DND-41 (cell line): ENCODE results near the gene PRDM8.

Experiments used
- ATAC-seq: fragments of 200-7000 bp; cut with Tn5 transposase; 3 replicates; pipeline ENCODE4 v1.9.1; 2021; ENCODE audit warnings: low read depth; ENCODE audit not compliant: insufficient read depth
- DNase-seq: peaks from one replicate; pipeline ENCODE4 v3.0.0-alpha.2; 2020
- H2AFZ ChIP-seq: 2 replicates; pipeline ENCODE4 v1.6.0; 2012; ENCODE audit warnings: low read depth, low read length
- H3K27ac ChIP-seq: 2 replicates; pipeline ENCODE4 v1.5.1; 2012; ENCODE audit warnings: low read length, inconsistent platforms
- H3K27me3 ChIP-seq: fragments of 200-600 bp; sonication (generic); 2 replicates; pipeline ENCODE4 v1.6.0; 2012; ENCODE audit warnings: low read length, mild to moderate bottlenecking, inconsistent platforms; ENCODE audit not compliant: insufficient read depth, poor library complexity
- H3K36me3 ChIP-seq: 2 replicates; pipeline ENCODE4 v1.5.1; 2012; ENCODE audit warnings: low read length, inconsistent platforms; ENCODE audit not compliant: insufficient read depth
- H3K4me1 ChIP-seq: 2 replicates; pipeline ENCODE4 v1.5.1; 2012; ENCODE audit warnings: mild to moderate bottlenecking, low read length; ENCODE audit not compliant: insufficient read depth
- H3K4me2 ChIP-seq: 2 replicates; pipeline ENCODE4 v1.6.0; 2012; ENCODE audit warnings: mild to moderate bottlenecking, moderate library complexity, low read length, inconsistent platforms; ENCODE audit not compliant: insufficient read depth
- H3K4me3 ChIP-seq, 2 experiments: fragments of 200-600 bp in 1 of 2; shearing (Covaris generic) in 1 of 2; 2 replicates each; pipeline ENCODE4 v1.5.1; 2012 to 2016; ENCODE audit warnings: inconsistent platforms in 2 of 2, low read length in 2 of 2, mild to moderate bottlenecking in 2 of 2, low read depth in 1 of 2, moderate library complexity in 1 of 2
- H3K79me2 ChIP-seq: 2 replicates; pipeline ENCODE4 v1.6.0; 2012; ENCODE audit warnings: low read length, inconsistent platforms; ENCODE audit not compliant: insufficient read depth
- H3K9ac ChIP-seq: 2 replicates; pipeline ENCODE4 v1.6.0; 2012; ENCODE audit warnings: low read depth, mild to moderate bottlenecking, inconsistent platforms, low read length, moderate library complexity
- H3K9me3 ChIP-seq: 2 replicates; pipeline ENCODE4 v1.5.1; 2012; ENCODE audit warnings: low read length, moderate library complexity, mild to moderate bottlenecking, inconsistent platforms; ENCODE audit not compliant: insufficient read depth, severe bottlenecking
- H4K20me1 ChIP-seq: 2 replicates; pipeline ENCODE4 v1.6.0; 2012; ENCODE audit warnings: low read length; ENCODE audit not compliant: insufficient read depth
- CTCF ChIP-seq: IDR thresholded peaks from 2 replicates; pipeline ENCODE4 v1.5.1; 2012; ENCODE audit warnings: borderline replicate concordance, low read length, moderate library complexity, mild to moderate bottlenecking; ENCODE audit not compliant: poor library complexity, severe bottlenecking; ENCODE audit errors: extremely low read depth
- EZH2 ChIP-seq: IDR thresholded peaks from 3 replicates; pipeline ENCODE4 v1.6.1; 2012; ENCODE audit warnings: borderline replicate concordance, low read depth, mild to moderate bottlenecking, moderate library complexity, low read length, inconsistent platforms; ENCODE audit not compliant: severe bottlenecking

PRDM8 gene

GRCh38 chr4:80156410-80156809, 40.9 kb upstream of the PRDM8 start:
- no peak overlapping the region for H3K9ac ChIP-seq
- H3K27ac ChIP-seq, result no peak overlapping the region
- H3K4me2 ChIP-seq, result no peak overlapping the region
- H3K4me1 ChIP-seq, result no peaks in the 10 kb centered on the region
- H2AFZ ChIP-seq, result no peak overlapping the region
- TF ChIP-seq CTCF (no peak), EZH2 (no peak)
- no peak for DNase-seq
- peaks cover 2% of the 10 kb centered on the region for H3K9me3 ChIP-seq
- no peaks in the 10 kb centered on the region for H3K79me2 ChIP-seq
- H4K20me1 ChIP-seq, result no peaks in the 10 kb centered on the region
- no peak for ATAC-seq
- H3K27me3 ChIP-seq, result no peaks in the 10 kb centered on the region
- no peaks in the 10 kb centered on the region for H3K36me3 ChIP-seq
- H3K4me3 ChIP-seq, result no peak overlapping the region

DNA sequence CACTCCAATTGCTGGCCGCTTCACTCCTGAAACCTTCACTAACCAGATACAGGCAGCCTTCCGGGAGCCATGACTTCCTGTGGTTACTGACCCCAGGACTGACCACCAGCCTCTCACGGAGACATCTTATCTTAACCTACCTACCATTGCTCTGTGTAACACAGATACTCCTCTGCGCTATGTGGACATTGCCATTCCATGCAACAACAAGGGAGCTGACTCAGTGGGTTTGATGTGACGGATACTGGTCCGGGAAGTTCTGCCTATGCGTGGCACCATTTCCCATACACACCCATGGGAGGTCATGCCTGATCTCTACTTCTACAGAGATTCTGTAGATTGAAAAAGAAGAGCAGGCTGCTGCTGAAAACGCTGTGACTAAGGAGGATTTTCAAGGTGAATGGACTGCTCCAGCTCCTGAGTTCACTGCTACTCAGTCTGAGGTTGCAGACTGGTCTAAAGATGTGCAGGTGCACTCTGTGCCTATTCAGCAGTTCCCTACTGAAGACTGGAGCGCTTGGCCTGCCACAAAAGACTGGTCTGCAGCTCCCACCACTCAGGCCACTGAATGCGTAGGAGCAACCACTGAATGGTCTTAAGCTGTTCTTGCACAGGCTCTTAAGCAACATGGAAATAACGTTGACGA, 35.8 kb upstream of the PRDM8 start:
- Histone ChIP-seq H3K4me1 (no peaks in the 10 kb centered on the region), H3K79me2 (no peaks in the 10 kb centered on the region), H3K27me3 (no peaks in the 10 kb centered on the region), H4K20me1 (no peaks in the 10 kb centered on the region), H3K27ac (no peak overlapping the region), H3K4me2 (no peak overlapping the region), H3K9me3 (peaks cover 2% of the 10 kb centered on the region), H3K4me3 (no peak overlapping the region), H3K9ac (no peak overlapping the region), H2AFZ (no peak overlapping the region), H3K36me3 (no peaks in the 10 kb centered on the region)
- TF ChIP-seq EZH2 (no peak), CTCF (no peak)
- DNase-seq (no peak), ATAC-seq (no peak)

GRCh38 chr4:80162418-80162817, 34.9 kb upstream of the PRDM8 start:
- ATAC-seq, result no peak
- H4K20me1 ChIP-seq, result no peaks in the 10 kb centered on the region
- no peak overlapping the region for H2AFZ ChIP-seq
- no peaks in the 10 kb centered on the region for H3K27me3 ChIP-seq
- H3K4me1 ChIP-seq, result no peaks in the 10 kb centered on the region
- H3K36me3 ChIP-seq, result no peaks in the 10 kb centered on the region
- no peak overlapping the region for H3K9ac ChIP-seq
- H3K4me3 ChIP-seq, result no peak overlapping the region
- no peak overlapping the region for H3K27ac ChIP-seq
- H3K79me2 ChIP-seq, result no peaks in the 10 kb centered on the region
- no peak for DNase-seq
- peaks cover 2% of the 10 kb centered on the region for H3K9me3 ChIP-seq
- H3K4me2 ChIP-seq, result no peak overlapping the region
- no peak for TF ChIP-seq CTCF
- TF ChIP-seq EZH2, result no peak

GRCh38 chr4:80165855-80166254, 31.4 kb upstream of the PRDM8 start:
- no peak overlapping the region for H3K9ac ChIP-seq
- H3K27me3 ChIP-seq, result no peaks in the 10 kb centered on the region
- no peaks in the 10 kb centered on the region for H3K79me2 ChIP-seq
- no peaks in the 10 kb centered on the region for H3K4me1 ChIP-seq
- ATAC-seq (no peak), DNase-seq (no peak)
- no peak overlapping the region for H3K27ac ChIP-seq
- no peaks in the 10 kb centered on the region for H3K36me3 ChIP-seq
- no peak overlapping the region for H3K4me3 ChIP-seq
- no peak for TF ChIP-seq EZH2
- TF ChIP-seq CTCF, result no peak
- no peak overlapping the region for H3K4me2 ChIP-seq
- H4K20me1 ChIP-seq, result no peaks in the 10 kb centered on the region
- H3K9me3 ChIP-seq, result no peaks in the 10 kb centered on the region
- H2AFZ ChIP-seq, result 0 out of 2 replicates have a peak overlapping the region, but pooled peaks have one; percentile 22
